Neuron (in vitro differentiated cells): Measurements from ENCODE around the gene C14orf180.

ENCODE experiments used
- H2AFZ ChIP-seq: one replicate; pipeline ENCODE4 v1.6.1; 2013; ENCODE audit warnings: low read depth, mild to moderate bottlenecking, inconsistent platforms, low read length, moderate library complexity
- H3K27me3 ChIP-seq: one replicate; pipeline ENCODE4 v1.6.1; 2013; ENCODE audit warnings: low read length; ENCODE audit not compliant: insufficient read depth
- H3K36me3 ChIP-seq: one replicate; pipeline ENCODE4 v1.6.1; 2013; ENCODE audit warnings: low read length; ENCODE audit not compliant: insufficient read depth
- H3K4me1 ChIP-seq: one replicate; pipeline ENCODE4 v1.6.1; 2013; ENCODE audit warnings: low read length; ENCODE audit not compliant: insufficient read depth
- H3K4me3 ChIP-seq: 2 replicates; pipeline ENCODE4 v1.5.1; 2013; ENCODE audit warnings: mild to moderate bottlenecking, low read length, moderate library complexity
- H3K9me3 ChIP-seq: one replicate; pipeline ENCODE4 v1.6.1; 2013; ENCODE audit warnings: low read length

Gene C14orf180

DNA sequence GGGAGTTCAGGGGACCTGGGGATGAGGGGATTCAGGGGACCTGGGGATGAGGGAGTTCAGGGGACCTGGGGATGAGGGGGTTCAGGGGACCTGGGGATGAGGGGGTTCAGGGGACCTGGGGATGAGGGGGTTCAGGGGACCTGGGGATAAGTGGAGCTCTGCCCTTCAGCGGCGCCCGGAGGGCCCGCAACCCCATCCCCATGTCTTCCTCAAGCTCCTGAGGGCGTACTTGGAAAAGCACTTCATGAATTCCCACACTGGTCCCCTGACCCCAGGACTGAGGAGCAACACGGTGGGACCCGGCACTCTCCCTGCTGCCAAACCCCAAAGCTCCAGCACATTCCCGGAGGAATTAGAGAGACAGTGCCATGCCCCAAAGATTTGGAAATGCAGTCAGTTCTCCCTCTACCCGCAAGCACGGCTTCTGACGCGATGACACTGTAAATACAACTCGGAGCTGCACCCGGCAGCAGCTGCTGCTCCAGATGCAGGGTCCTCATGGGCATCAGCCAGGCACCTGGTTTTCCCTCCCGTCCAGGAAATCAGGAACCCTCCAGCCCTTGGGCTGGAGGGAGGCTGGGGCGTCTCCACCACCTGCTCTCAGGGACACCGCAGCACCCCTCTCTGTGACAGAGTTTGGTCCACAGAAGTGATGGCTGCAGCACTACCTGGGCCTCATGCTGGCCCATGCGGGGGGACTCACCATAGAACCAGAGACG is 32.8 kb upstream of the C14orf180 start:
- no peak overlapping the region for H2AFZ ChIP-seq
- no peaks in the 10 kb centered on the region for H3K9me3 ChIP-seq
- no peaks in the 10 kb centered on the region for H3K36me3 ChIP-seq
- H3K27me3 ChIP-seq = peaks cover 41% of the 10 kb centered on the region
- peaks cover 5% of the 10 kb centered on the region for H3K4me1 ChIP-seq
- H3K4me3 ChIP-seq = no peak overlapping the region

DNA sequence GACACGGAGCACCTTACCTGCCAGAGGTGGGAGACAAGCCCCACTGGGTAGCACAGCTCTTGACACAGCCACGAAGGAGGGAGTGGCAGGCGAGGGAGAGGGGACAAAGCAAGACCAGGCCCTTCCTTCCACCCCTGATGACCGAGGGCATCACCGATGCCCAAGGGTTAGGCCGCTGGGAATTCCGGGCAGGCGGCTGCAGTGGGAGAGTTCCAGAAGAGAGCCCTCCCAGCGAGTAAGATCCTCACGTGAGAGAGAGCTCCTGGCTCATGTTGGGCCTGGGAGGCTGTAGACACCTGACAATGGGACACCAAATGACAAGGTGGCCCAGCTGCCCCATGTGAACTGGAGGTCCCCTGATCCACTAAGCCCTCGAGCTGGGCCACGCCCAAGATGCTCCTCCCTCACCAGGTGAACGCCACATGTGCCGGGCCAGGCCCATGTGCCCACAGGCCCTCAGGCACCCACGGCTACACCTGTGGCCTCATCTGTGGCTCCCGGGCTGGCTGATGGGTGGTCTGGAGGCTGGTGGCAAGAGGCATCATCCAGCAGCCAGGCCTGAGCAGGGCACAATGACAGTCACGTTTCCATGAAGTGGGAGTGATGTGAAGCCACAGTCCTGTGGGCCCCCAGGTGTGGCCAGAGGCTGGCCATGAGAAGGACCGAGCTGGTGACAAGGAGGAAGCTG is 32.1 kb upstream of the C14orf180 start:
- Histone ChIP-seq H3K9me3 (no peaks in the 10 kb centered on the region), H2AFZ (no peak overlapping the region), H3K27me3 (peaks cover 44% of the 10 kb centered on the region), H3K36me3 (no peaks in the 10 kb centered on the region), H3K4me3 (no peak overlapping the region), H3K4me1 (peaks cover 5% of the 10 kb centered on the region)

DNA sequence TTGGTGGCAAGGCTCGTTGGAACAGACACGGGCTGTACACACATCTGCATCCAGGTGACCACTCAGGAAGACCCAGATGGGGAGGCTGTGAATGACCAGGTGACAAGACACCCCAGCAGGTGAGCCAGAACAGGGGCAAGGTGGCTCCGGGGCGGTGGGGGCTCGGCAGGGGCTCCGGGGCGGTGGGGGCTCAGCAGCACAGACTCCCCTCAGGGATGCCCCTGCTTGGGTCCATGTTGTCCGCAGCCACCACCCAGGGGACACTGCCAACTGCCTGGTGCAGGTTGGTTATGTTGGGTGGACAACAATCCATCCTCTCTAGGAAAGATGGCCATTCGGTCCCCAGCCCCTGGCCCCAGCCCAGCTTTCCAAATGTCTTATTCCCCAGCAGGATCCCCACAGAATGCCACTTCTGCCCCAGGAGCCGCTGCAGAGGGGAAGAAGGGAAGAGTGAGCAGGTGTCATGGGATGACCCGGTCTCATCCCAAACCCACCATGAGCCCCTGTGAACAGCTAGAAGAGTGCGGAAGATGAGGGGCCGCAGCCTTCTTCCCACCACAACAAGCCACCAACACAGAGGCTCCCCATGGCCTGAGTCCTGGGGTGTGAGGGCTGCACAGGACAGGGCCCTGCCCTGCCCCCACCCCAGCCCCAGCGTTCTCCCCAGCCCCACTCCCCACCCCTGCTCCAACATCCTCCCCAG is 31.4 kb upstream of the C14orf180 start:
- H3K4me3 ChIP-seq = no peak overlapping the region
- H2AFZ ChIP-seq = no peak overlapping the region
- no peaks in the 10 kb centered on the region for H3K9me3 ChIP-seq
- no peaks in the 10 kb centered on the region for H3K36me3 ChIP-seq
- peaks cover 46% of the 10 kb centered on the region for H3K27me3 ChIP-seq
- peaks cover 5% of the 10 kb centered on the region for H3K4me1 ChIP-seq

DNA sequence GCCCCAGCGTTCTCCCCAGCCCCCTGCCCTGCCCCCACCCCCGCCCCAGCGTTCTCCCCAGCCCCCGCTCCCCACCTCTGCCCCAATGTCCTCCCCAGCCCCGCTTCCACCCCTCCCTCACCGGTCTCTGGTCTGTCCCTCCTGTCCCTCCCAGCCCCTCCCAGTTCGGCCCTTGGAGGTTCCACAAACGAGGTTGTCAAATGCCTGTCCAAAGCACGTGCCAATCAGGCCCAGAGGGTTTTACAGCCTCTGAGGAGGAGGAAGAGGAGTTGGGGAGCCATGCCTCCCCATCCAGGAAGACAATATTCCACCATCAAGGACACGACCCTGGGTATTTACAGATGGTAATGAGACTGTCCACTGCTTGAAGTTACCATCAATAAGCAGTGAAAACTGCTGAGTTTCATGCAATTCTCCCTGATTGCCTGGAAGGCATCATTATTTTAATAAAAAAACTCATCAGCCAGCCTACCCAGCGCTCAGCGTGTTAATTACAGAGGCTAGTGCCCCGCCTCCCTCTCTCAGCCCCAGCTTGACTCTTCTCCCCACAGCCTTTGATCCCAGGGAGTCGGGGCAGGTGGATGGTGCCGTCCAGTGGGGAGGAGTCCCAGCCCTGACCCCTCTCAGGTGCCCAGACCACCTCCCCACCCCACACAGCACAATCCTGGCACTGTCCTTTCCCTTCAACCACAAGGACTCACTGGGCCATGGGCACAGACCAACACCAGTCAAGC is 30.6 kb upstream of the C14orf180 start:
- H3K36me3 ChIP-seq = no peaks in the 10 kb centered on the region
- no peak overlapping the region for H2AFZ ChIP-seq
- peaks cover 49% of the 10 kb centered on the region for H3K27me3 ChIP-seq
- no peaks in the 10 kb centered on the region for H3K9me3 ChIP-seq
- peaks cover 5% of the 10 kb centered on the region for H3K4me1 ChIP-seq
- no peak overlapping the region for H3K4me3 ChIP-seq

- H3K27me3 ChIP-seq = peaks cover 50% of the 10 kb centered on the region
- H3K4me3 ChIP-seq = no peak overlapping the region
Measured at GRCh38 chr14:104549536-104550339, 29.8 kb upstream of the C14orf180 start.

DNA sequence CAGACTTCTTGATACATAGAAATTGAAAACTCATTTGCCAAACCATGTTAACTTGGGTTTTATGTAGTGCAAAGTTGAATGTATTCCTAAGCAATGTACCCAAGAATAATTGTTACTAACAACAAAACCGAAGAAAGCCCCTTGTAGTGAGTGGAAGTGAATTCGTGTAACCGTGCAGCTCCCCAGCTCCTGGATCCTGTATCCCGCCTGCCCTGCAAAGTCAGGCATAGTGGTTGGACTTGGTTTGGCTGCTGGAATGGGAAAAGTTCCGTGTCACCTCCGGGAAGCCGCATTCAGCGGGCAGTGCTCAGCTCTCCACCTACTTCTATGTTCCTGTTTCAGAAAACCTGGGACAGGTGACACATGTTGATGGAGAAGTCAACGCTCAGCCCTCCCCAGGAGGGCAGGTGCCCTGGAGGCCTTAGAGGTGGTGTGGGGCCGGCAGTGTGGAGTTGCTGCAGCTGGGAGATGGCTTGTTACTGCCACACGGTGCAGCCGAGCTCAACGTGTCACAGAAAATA is 29.2 kb upstream of the C14orf180 start:
- no peaks in the 10 kb centered on the region for H3K9me3 ChIP-seq
- peaks cover 5% of the 10 kb centered on the region for H3K4me1 ChIP-seq
- H3K36me3 ChIP-seq = no peaks in the 10 kb centered on the region
- no peak overlapping the region for H2AFZ ChIP-seq
- H3K27me3 ChIP-seq = peaks cover 52% of the 10 kb centered on the region
- H3K4me3 ChIP-seq = no peak overlapping the region

More at GRCh38 chr14:104549536-104550339, 29.8 kb upstream of the C14orf180 start:
- Histone ChIP-seq H3K4me1 (peaks cover 5% of the 10 kb centered on the region), H3K36me3 (no peaks in the 10 kb centered on the region), H3K9me3 (no peaks in the 10 kb centered on the region), H2AFZ (no peak overlapping the region)

- no peak overlapping the region for H2AFZ ChIP-seq
- peaks cover 47% of the 10 kb centered on the region for H3K27me3 ChIP-seq
- no peaks in the 10 kb centered on the region for H3K9me3 ChIP-seq
- no peaks in the 10 kb centered on the region for H3K36me3 ChIP-seq
- H3K4me3 ChIP-seq = no peak overlapping the region
- no peaks in the 10 kb centered on the region for H3K4me1 ChIP-seq
Measured at GRCh38 chr14:104550861-104551728, 28.5 kb upstream of the C14orf180 start.

GRCh38 chr14:104551851-104552737 is 27.5 kb upstream of the C14orf180 start:
- Histone ChIP-seq H3K27me3 (peaks cover 50% of the 10 kb centered on the region), H3K9me3 (no peaks in the 10 kb centered on the region), H3K36me3 (no peaks in the 10 kb centered on the region), H3K4me3 (no peak overlapping the region), H3K4me1 (no peaks in the 10 kb centered on the region), H2AFZ (no peak overlapping the region)

DNA sequence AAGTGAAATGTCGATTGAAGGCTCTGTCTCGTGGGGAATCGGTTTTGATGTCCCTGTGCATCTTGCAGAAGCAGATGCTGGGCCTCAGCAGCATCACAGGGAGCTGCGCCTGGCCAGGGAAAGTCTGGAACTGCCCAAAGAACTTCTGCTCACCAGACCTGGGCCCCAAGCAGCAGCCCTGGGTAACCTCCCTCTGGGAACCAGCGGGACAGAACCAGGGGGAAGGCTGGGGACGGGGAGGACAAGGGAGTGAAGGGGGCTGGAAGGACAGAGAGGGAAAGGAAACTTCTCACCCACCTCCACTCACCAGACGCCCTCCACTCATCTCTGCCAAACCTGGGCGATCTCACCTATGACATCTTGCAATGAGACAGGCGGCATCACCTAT is 26.8 kb upstream of the C14orf180 start:
- Histone ChIP-seq H2AFZ (no peak overlapping the region), H3K4me1 (no peaks in the 10 kb centered on the region), H3K9me3 (no peaks in the 10 kb centered on the region), H3K36me3 (no peaks in the 10 kb centered on the region), H3K27me3 (peaks cover 55% of the 10 kb centered on the region), H3K4me3 (no peak overlapping the region)

DNA sequence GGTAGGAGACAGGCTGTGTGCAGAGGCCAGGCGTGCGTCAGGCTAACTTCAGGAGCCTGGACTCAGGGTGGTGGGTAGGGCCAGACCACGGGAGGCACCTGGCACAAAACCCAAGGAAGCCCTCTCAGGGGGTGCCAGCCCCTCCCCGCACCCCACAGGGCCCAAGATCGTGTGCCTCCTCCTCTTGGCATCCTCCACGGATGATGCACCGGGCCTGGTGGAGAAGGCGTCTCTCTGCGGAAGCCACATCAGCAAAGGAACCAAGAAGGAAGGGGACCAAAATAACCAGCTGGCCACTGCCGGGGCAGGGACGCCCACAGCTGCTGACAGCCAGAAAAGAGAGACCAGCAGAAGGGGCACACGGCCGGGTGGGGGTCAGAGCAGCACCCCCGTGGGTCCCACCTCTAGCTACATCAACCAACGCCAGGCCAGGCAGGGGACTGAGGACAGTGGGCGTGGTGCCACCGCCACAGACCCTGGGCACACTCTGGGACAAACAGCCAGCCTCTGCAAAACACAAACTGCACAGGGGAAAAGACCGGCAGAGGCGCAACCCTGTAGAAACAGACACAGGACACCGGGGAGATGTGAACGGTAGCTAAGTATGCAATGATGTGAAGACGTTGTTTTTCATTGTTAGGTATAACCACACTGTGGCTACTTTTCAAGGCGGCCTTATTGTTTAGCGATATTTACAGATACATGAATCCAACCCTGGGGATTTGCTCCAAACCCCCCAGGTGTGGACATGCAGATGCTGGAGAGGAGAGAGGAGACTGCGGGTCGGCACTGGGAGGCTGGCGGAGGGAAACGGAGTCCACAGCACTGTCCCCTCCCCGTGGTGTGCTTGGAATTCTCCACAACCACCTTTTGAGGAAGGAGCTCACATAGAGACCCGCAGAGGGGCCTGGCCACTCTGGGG is 26.1 kb upstream of the C14orf180 start:
- no peak overlapping the region for H2AFZ ChIP-seq
- H3K4me1 ChIP-seq = no peaks in the 10 kb centered on the region
- H3K36me3 ChIP-seq = no peaks in the 10 kb centered on the region
- H3K9me3 ChIP-seq = no peaks in the 10 kb centered on the region
- H3K4me3 ChIP-seq = no peak overlapping the region
- H3K27me3 ChIP-seq = peaks cover 61% of the 10 kb centered on the region
